H1 (cell line): ENCODE results near the gene CAMSAP3. TPM values are rescaled to one million over a fixed set of nuclear protein-coding genes. Genes with fewer than 3 reads are reported as not detected.

Experiments used
- ATF2 ChIP-seq: IDR thresholded peaks from 2 replicates; pipeline ENCODE4 v1.6.1; 2012; ENCODE audit warnings: low read length, inconsistent platforms
- CTBP2 ChIP-seq: IDR thresholded peaks from 2 replicates; pipeline ENCODE4 v1.7.0; 2011; ENCODE audit warnings: borderline replicate concordance, mild to moderate bottlenecking, moderate library complexity, mixed read lengths, low read length; ENCODE audit not compliant: insufficient read depth, insufficient read length
- NANOG ChIP-seq: IDR thresholded peaks from 2 replicates; pipeline ENCODE4 v1.6.1; 2011; ENCODE audit warnings: low read length, low read depth, mild to moderate bottlenecking, inconsistent platforms; ENCODE audit not compliant: insufficient read depth, poor library complexity, severe bottlenecking
- POLR2A ChIP-seq, 2 experiments: IDR thresholded peaks; 1 replicate in 1 of 2; 2 replicates in 1 of 2; pipeline ENCODE4 v1.6.1; 2011; ENCODE audit warnings: low read depth in 2 of 2, low read length in 2 of 2, mild to moderate bottlenecking in 2 of 2; ENCODE audit errors: control extremely low read depth in 1 of 2
- RBBP5 ChIP-seq: IDR thresholded peaks from 2 replicates; pipeline ENCODE4 v1.7.1; 2012; ENCODE audit warnings: low read depth, mild to moderate bottlenecking, inconsistent platforms, low read length, moderate library complexity, borderline replicate concordance
- ZNF274 ChIP-seq: IDR thresholded peaks from 2 replicates; pipeline ENCODE4 v1.7.0; 2012; ENCODE audit warnings: low read length, borderline replicate concordance; ENCODE audit errors: extremely low read depth
- polyA plus RNA-seq, 7 experiments: library from polyadenylated mRNA; depleted of rRNA in 3 of 7; stranded (reverse) in 5 of 7; unstranded in 2 of 7; fragments of >200 nt in 5 of 7; fragments of 200-250 nt in 2 of 7; gene quantifications; 1 replicate in 5 of 7; 2 replicates in 1 of 7; 4 replicates in 1 of 7; pipeline versions ENCODE4 v1.2.1 to v1.2.3, GENCODE V29; 2011 to 2013; ENCODE audit warnings: missing spikeins in 2 of 7, mixed read lengths in 2 of 7
- total RNA-seq: library from RNA; stranded (reverse); fragmentation: NEBNext Ultra II Directional; extraction: Animal tissue kit (Norgen Biotek cat#: 25700); gene quantifications from 2 replicates; pipeline ENCODE4 v1.2.1, GENCODE V29; 2021

CAMSAP3 gene
- total and polyA plus RNA-seq, 2 of the 8 experiments (the other 6 are each of a cell fraction or from before 2014, with no cell fraction given), result 11.4 to 30.4 TPM

GRCh38 chr19:7625763-7626372 lies 30.2 kb downstream of the CAMSAP3 start (continued):
- no peak for TF ChIP-seq RBBP5
- no peak for TF ChIP-seq NANOG
- TF ChIP-seq ZNF274, result no peak
- no peak for TF ChIP-seq CTBP2
- TF ChIP-seq ATF2, result no peak
- TF ChIP-seq POLR2A (IDR thresholded peaks at IDR 0.05; ENCODE audit: control extremely low read depth in 1 of 2, low read depth in 2 of 2, low read length in 2 of 2), result no peak
- TF ChIP-seq, all 59 proteins: peak for 0
